K562 (cell line): ENCODE measurements around the gene FLAD1. TPM values are rescaled to one million over a fixed set of nuclear protein-coding genes. Genes with fewer than 3 reads are reported as not detected.

Experiments used
- ATAC-seq: fragments of 200-7000 bp; cut with Tn5 transposase; 3 replicates; pipeline ENCODE4 v1.9.1; 2020; ENCODE audit warnings: moderate library complexity
- BruUV-seq: library from RNA; stranded (reverse); fragments of 400-500 nt; replicated peaks from 2 replicates; lab custom pipeline; 2021; lab: Mats Ljungman, UMichigan
- CTCF ChIA-PET: fragments of 300-600 bp; formaldehyde crosslinking; extraction: SDS; loops from one replicate; lab custom pipeline; 2021; ENCODE audit warnings: low intra/inter-chr PET ratio; lab: Yijun Ruan, JAX
- POLR2A ChIA-PET: fragments of 300-600, 350-650 bp; sonication (Branson Sonifier 250); formaldehyde crosslinking; extraction: SDS; loops from one replicate; lab custom pipeline; 2021; ENCODE audit warnings: antibody characterized with exemption, inconsistent platforms; lab: Yijun Ruan, JAX
- DNase-seq, 4 experiments: peaks; one replicate each; pipeline versions ENCODE4 v3.0.0 to v3.0.0-alpha.2; 2011 to 2018; ENCODE audit warnings: low spot score in 3 of 4, mixed read lengths in 3 of 4; ENCODE audit errors: extremely low read depth in 1 of 4
- FAIRE-seq: peaks from 2 replicates; lab custom pipeline; 2011; peaks lifted over from hg19 to GRCh38; lab: Jason Lieb, UNC
- H2AFZ ChIP-seq: 2 replicates; pipeline ENCODE4 v1.6.0; 2011; ENCODE audit warnings: low read depth, low read length, control low read depth, inconsistent platforms
- H3K27ac ChIP-seq: fragments of 200-600 bp; 3 replicates; pipeline ENCODE4 v1.8.0; 2011; ENCODE audit warnings: low read depth, mild to moderate bottlenecking, control low read depth, inconsistent platforms, low read length, moderate library complexity, mixed read lengths; ENCODE audit errors: extremely low read depth
- H3K27me3 ChIP-seq, 2 experiments: fragments of 300-600 bp in 1 of 2; 2 replicates in 1 of 2; 3 replicates in 1 of 2; pipeline versions ENCODE4 v1.6.0 to v1.8.0; 2011; ENCODE audit warnings: inconsistent platforms in 2 of 2, low read length in 2 of 2, mild to moderate bottlenecking in 1 of 2, mixed read lengths in 1 of 2, moderate library complexity in 1 of 2; ENCODE audit not compliant: control insufficient read depth in 2 of 2, insufficient read depth in 2 of 2
- H3K36me3 ChIP-seq: fragments of 300-600 bp; 3 replicates; pipeline ENCODE4 v1.8.0; 2011; ENCODE audit warnings: mild to moderate bottlenecking, low read length, inconsistent platforms; ENCODE audit not compliant: control insufficient read depth, insufficient read depth
- H3K4me1 ChIP-seq, 2 experiments: fragments of 200-600 bp in 1 of 2; replicated peaks in 1 of 2; 2 replicates in 1 of 2; 3 replicates in 1 of 2; pipeline versions ENCODE4 v1.5.1 to v1.8.0; 2011; ENCODE audit warnings: inconsistent platforms in 2 of 2, low read length in 2 of 2, mild to moderate bottlenecking in 1 of 2, mixed read lengths in 1 of 2, moderate library complexity in 1 of 2; ENCODE audit not compliant: control insufficient read depth in 2 of 2, insufficient read depth in 2 of 2
- H3K4me2 ChIP-seq: 2 replicates; pipeline ENCODE4 v1.6.1; 2011; ENCODE audit warnings: low read length, control low read depth, inconsistent platforms, mixed read lengths; ENCODE audit not compliant: insufficient read depth
- H3K4me3 ChIP-seq: fragments of 200-600 bp; sonication (generic), shearing (Covaris generic); 2 replicates; pipeline ENCODE4 v1.5.1; 2016; ENCODE audit warnings: control low read depth, inconsistent platforms
- H3K79me2 ChIP-seq: fragments of 200-600 bp; 3 replicates; pipeline ENCODE4 v1.8.0; 2011; ENCODE audit warnings: low read length, inconsistent platforms; ENCODE audit not compliant: control insufficient read depth, insufficient read depth
- H3K9ac ChIP-seq, 2 experiments: 2 replicates each; pipeline versions ENCODE4 v1.6.0 to v1.6.1; 2011; ENCODE audit warnings: low read depth in 2 of 2, low read length in 2 of 2, control low read depth in 1 of 2, inconsistent platforms in 1 of 2, mild to moderate bottlenecking in 1 of 2, mixed read lengths in 1 of 2; ENCODE audit not compliant: insufficient read depth in 1 of 2
- H3K9me1 ChIP-seq: one replicate; pipeline ENCODE4 v1.6.0; 2011; ENCODE audit warnings: inconsistent platforms, mild to moderate bottlenecking, low read length, moderate library complexity; ENCODE audit not compliant: control insufficient read depth, insufficient read depth
- H3K9me3 ChIP-seq: replicated peaks from 2 replicates; pipeline ENCODE4 v1.5.1; 2011; ENCODE audit warnings: low read depth, low read length, inconsistent platforms; ENCODE audit not compliant: control insufficient read depth, insufficient read depth
- H4K20me1 ChIP-seq: replicated peaks from 2 replicates; pipeline ENCODE4 v1.6.1; 2011; ENCODE audit warnings: low read length, inconsistent platforms, mixed read lengths; ENCODE audit not compliant: control insufficient read depth, insufficient read depth
- MAZ ChIP-seq, 2 experiments: fragments of 450-650 bp in 1 of 2; sonication (generic) in 1 of 2; formaldehyde crosslinking; IDR thresholded peaks in 1 of 2; conservative IDR thresholded peaks in 1 of 2; 2 replicates each; pipeline versions ENCODE4 v1.4.0 to v1.5.0; 2020; ENCODE audit warnings: mild to moderate bottlenecking in 1 of 2, missing genetic modification reagents in 1 of 2
- TARDBP ChIP-seq: fragments of 450-650 bp; IDR thresholded peaks from 2 replicates; pipeline ENCODE4 v1.6.1; 2016
- ZNF408 ChIP-seq: fragments of 250-450 bp; sonication (Bioruptor Pico); IDR thresholded peaks from 2 replicates; pipeline ENCODE4 v1.4.0; 2020; ENCODE audit warnings: low read depth, mild to moderate bottlenecking, moderate library complexity
- WGBS: fragments of 100-300 bp; shearing (Covaris generic); methylation state at CpG from one replicate; pipeline ENCODE4 v1.1.6; 2016; ENCODE audit warnings: low coverage, mixed read lengths; ENCODE audit not compliant: insufficient coverage; ENCODE audit errors: missing lambda C conversion rate; 5-methylcytosine and 5-hydroxymethylcytosine counted together
- in situ Hi-C: fragments of 300-500 bp; cut with MboI; formaldehyde crosslinking; loops from 4 replicates; pipeline ENCODE4 v1.15.0; 2018; ENCODE audit warnings: inconsistent platforms, mixed read lengths
- intact Hi-C: fragments of 100-400 bp; cut with micrococcal nuclease; formaldehyde crosslinking; loops from 2 replicates; pipeline ENCODE4 v1.14.2; 2022
- polyA plus RNA-seq, 8 experiments: library from polyadenylated mRNA; depleted of rRNA in 4 of 8; stranded (reverse) in 5 of 8; unstranded in 3 of 8; fragments of >200 nt; fragmentation: Nextera tagmentation in 2 of 8; fragmentation: Illumina TruSeq in 1 of 8; extraction: Ambion mirVana in 2 of 8; extraction: Trizol in 1 of 8; gene quantifications; 2 replicates each; pipeline versions ENCODE4 v1.2.1 to v1.2.3, GENCODE V29; 2011 to 2014; ENCODE audit warnings: inconsistent platforms in 1 of 8, missing spikeins in 1 of 8
- total RNA-seq, 7 experiments: library from RNA; depleted of rRNA in 6 of 7; stranded (reverse); fragments of >200 nt in 6 of 7; fragmentation: Illumina TruSeq in 2 of 7; extraction: Trizol in 2 of 7; gene quantifications; 2 replicates each; pipeline versions ENCODE4 v1.2.1 to v1.2.3, GENCODE V29; 2011 to 2021; ENCODE audit warnings: low replicate concordance in 1 of 7
- TF ChIP-seq, protein P1 (sequence below): fragments of 250-450 bp; sonication (Bioruptor Pico); IDR thresholded peaks from 2 replicates; pipeline ENCODE4 v1.9.0; 2021; ENCODE audit warnings: mild to moderate bottlenecking
- TF ChIP-seq, protein P2 (sequence below): sonication (generic); formaldehyde crosslinking; IDR thresholded peaks from 2 replicates; pipeline ENCODE4 v1.8.0; 2022; ENCODE audit warnings: missing genetic modification reagents, mild to moderate bottlenecking, moderate library complexity, borderline replicate concordance
- TF ChIP-seq, protein P3 (sequence below): sonication (generic); formaldehyde crosslinking; IDR thresholded peaks from 2 replicates; pipeline ENCODE4 v1.8.1; 2023; ENCODE audit warnings: mild to moderate bottlenecking, missing genetic modification reagents

FLAD1 gene
- total and polyA plus RNA-seq, 9 of the 15 experiments (the other 6 are each of a cell fraction or from before 2014, with no cell fraction given): 24.9 to 85.8 (median 67.0) TPM

DNA sequence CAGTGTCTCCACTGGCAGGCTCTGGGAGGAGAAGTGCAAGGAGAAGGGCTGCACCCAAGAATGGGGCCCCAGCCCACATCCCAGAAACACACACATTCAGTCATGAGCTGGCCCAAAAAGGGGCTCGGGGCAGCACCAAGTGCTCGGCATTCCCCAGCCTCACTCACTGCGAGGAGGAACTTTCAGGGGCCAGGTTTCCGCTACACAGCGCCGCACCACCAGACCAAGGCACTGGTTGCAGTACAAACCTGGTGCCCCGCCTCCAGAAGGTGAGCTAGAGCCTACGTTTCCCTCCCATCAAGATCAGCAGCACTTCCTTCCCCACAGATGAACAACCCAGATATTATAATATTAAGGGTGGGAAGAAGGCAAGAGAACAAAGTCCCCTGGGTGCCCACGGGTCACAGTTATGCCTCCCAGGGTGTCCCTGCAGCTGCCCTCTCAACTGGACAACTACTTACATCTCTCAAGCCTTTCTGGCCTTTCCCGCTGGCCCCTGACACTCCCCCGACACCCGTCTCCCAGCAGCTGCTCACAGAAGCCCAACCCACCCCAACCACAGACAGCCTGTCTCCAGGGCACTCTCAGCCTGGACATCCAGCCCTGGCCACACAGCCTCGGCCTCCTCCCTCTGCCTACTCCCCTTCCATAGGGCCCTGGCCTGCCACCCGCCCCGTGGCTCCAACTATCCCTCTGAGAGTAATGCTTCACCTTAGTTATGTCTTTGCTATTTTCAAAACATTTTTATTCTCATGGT lies 31.1 kb upstream of the FLAD1 start:
- POLR2A ChIA-PET: interaction anchor here (0.6 to 1.8 kb wide), 9 partner anchors 8 to 283 kb away, joined by 3 to 7 read pairs (median 3); partner anchors contain the start of genes PYGO2 and SHC1
- Histone ChIP-seq H3K27ac (no peak overlapping the region), H3K36me3 (no peaks in the 10 kb centered on the region; the same call in 2 of the 3 replicates), H3K9me3 (no peaks in the 10 kb centered on the region), H3K27me3 (no peaks in the 10 kb centered on the region), H2AFZ (no peak overlapping the region), H3K4me3 (no peak overlapping the region), H3K4me2 (no peak overlapping the region), H3K9me1 (no peaks in the 10 kb centered on the region), H4K20me1 (no peaks in the 10 kb centered on the region), H3K4me1 (peaks cover 28 to 40% of the 10 kb centered on the region in 2 experiments), H3K79me2 (no peaks in the 10 kb centered on the region), H3K9ac (0 out of 4 replicates have a peak overlapping the region, but pooled peaks of 1 of the 2 experiments have one; percentile 10)
- no peak for FAIRE-seq
- no peak for DNase-seq
- no TSS peak for BruUV-seq
- intact Hi-C loops (no loop called here), in situ Hi-C loops (no loop called here)
- CTCF ChIA-PET: no interaction called here
- 45% methylated on average over 15 of the region's 15 CpGs for WGBS
- peak; percentile 11; the same call in 2 of the 3 replicates for ATAC-seq
- TF ChIP-seq, protein P1, sequence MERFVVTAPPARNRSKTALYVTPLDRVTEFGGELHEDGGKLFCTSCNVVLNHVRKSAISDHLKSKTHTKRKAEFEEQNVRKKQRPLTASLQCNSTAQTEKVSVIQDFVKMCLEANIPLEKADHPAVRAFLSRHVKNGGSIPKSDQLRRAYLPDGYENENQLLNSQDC (CRISPR knock-in tag): no peak
- TF ChIP-seq, protein P2, sequence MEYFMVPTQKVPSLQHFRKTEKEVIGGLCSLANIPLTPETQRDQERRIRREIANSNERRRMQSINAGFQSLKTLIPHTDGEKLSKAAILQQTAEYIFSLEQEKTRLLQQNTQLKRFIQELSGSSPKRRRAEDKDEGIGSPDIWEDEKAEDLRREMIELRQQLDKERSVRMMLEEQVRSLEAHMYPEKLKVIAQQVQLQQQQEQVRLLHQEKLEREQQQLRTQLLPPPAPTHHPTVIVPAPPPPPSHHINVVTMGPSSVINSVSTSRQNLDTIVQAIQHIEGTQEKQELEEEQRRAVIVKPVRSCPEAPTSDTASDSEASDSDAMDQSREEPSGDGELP (CRISPR knock-in tag): peak; percentile 44; the same call in 1 of the 2 replicates
- TF ChIP-seq, protein P3, sequence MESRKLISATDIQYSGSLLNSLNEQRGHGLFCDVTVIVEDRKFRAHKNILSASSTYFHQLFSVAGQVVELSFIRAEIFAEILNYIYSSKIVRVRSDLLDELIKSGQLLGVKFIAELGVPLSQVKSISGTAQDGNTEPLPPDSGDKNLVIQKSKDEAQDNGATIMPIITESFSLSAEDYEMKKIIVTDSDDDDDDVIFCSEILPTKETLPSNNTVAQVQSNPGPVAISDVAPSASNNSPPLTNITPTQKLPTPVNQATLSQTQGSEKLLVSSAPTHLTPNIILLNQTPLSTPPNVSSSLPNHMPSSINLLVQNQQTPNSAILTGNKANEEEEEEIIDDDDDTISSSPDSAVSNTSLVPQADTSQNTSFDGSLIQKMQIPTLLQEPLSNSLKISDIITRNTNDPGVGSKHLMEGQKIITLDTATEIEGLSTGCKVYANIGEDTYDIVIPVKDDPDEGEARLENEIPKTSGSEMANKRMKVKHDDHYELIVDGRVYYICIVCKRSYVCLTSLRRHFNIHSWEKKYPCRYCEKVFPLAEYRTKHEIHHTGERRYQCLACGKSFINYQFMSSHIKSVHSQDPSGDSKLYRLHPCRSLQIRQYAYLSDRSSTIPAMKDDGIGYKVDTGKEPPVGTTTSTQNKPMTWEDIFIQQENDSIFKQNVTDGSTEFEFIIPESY (CRISPR knock-in tag): peak; percentile 40; the same call in 1 of the 2 replicates
- TF ChIP-seq TARDBP (no peak), MAZ (CRISPR knock-in tag; conservative IDR thresholded peaks at IDR 0.05 in 1 of 2, IDR thresholded peaks at IDR 0.05 in 1 of 2) (no peak), ZNF408 (CRISPR knock-in tag) (no peak)
